ENCODE data around the gene PNN. TPM values are rescaled to one million over a fixed set of nuclear protein-coding genes. Genes with fewer than 3 reads are reported as not detected.

The PNN gene
- polyA plus RNA-seq (2012; ENCODE audit: insufficient read length, low read depth) = 31.9 TPM

DNA sequence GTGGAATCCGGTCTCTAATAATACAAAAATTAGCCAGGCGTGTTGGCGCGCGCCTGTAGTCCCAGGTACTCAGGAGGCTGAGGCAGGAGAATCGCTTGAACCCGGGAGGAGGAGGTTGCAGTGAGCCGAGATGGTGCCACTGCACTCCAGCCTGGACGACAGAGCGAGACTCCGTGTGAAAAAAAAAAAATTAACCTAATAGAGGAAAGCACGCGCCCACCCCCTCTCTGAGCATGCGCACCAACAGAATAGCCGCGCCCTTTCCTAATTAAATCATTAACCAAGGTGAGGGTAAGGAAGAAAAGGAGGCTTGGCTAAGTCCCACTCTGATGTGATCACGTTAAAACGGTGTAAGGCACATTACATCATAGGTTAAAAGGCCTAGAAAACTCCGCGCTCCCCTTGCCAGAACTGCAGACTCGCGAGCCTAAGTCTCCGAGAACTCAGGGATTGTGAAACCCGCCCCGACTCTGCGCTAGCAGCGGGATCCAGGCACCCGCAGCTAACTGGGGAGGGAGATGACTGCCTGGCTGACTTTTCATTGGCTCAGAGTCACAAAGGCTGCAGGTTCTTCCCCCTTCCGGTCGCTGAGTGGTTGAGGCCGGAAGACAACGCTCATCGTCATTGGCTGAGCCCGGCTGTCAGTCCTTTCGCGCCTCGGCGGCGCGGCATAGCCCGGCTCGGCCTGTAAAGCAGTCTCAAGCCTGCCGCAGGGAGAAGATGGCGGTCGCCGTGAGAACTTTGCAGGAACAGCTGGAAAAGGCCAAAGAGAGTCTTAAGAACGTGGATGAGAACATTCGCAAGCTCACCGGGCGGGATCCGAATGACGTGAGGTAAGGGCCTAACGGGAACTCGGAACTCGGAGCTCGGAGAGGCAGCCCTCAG lies at the start of gene PNN:
PNN (plus strand) TSS at position 695 of the 885 bp plus-strand sequence; CDS start at position 721, 26 bp downstream.
- TF ChIP-seq POLR2AphosphoS5 (IDR thresholded peaks at IDR 0.05; ENCODE audit: low read depth, low read length) = peak; percentile 78
- TF ChIP-seq FOXP2 (optimal IDR thresholded peaks at IDR 0.05; ENCODE audit: borderline replicate concordance, extremely low read depth, extremely low read length, insufficient read depth) = peak; percentile 40
- TF ChIP-seq TAF1 (IDR thresholded peaks at IDR 0.05; ENCODE audit: borderline replicate concordance, insufficient read depth, low read length) = peak; percentile 92; the same call in 1 of the 2 replicates
- peak; percentile 17; the same call in 1 of the 2 replicates for TF ChIP-seq SIN3A (IDR thresholded peaks at IDR 0.05; ENCODE audit: borderline replicate concordance, insufficient read depth, low read length)
- TF ChIP-seq REST (IDR thresholded peaks at IDR 0.05; ENCODE audit: insufficient read depth in 1 of 2, low read depth in 2 of 2, low read length in 2 of 2) = no peak

- TF ChIP-seq TAF1 (IDR thresholded peaks at IDR 0.05; ENCODE audit: borderline replicate concordance, insufficient read depth, low read length) = no peak
- TF ChIP-seq FOXP2 (optimal IDR thresholded peaks at IDR 0.05; ENCODE audit: borderline replicate concordance, extremely low read depth, extremely low read length, insufficient read depth) = no peak
- no peak for TF ChIP-seq REST (IDR thresholded peaks at IDR 0.05; ENCODE audit: insufficient read depth in 1 of 2, low read depth in 2 of 2, low read length in 2 of 2)
- no peak for TF ChIP-seq POLR2AphosphoS5 (IDR thresholded peaks at IDR 0.05; ENCODE audit: low read depth, low read length)
- TF ChIP-seq SIN3A (IDR thresholded peaks at IDR 0.05; ENCODE audit: borderline replicate concordance, insufficient read depth, low read length) = no peak
Observed at GRCh38 chr14:39138440-39138839, 36.6 kb upstream of the PNN start.

DNA sequence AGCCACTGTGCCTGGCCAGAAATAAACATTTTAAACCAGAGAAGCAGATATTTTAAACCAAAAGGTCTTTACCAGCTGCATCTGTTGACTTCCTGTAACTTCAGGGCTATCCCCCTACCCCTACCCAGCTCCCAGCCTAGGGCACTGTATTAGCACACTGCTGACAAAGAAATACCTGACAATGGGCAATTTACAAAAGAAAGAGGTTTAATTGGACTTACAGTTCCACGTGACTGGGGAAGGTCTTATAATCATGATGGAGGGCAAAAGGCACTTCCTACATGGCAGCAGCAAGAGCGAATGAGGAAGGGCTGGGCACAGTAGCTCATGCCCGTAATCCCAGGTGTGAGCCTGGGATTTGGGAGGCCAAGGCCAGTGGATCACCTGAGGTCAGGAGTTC lies 34.9 kb upstream of the PNN start:
- no peak for TF ChIP-seq TAF1 (IDR thresholded peaks at IDR 0.05; ENCODE audit: borderline replicate concordance, insufficient read depth, low read length)
- TF ChIP-seq REST (IDR thresholded peaks at IDR 0.05; ENCODE audit: insufficient read depth in 1 of 2, low read depth in 2 of 2, low read length in 2 of 2) = no peak
- no peak for TF ChIP-seq SIN3A (IDR thresholded peaks at IDR 0.05; ENCODE audit: borderline replicate concordance, insufficient read depth, low read length)
- no peak for TF ChIP-seq POLR2AphosphoS5 (IDR thresholded peaks at IDR 0.05; ENCODE audit: low read depth, low read length)

DNA sequence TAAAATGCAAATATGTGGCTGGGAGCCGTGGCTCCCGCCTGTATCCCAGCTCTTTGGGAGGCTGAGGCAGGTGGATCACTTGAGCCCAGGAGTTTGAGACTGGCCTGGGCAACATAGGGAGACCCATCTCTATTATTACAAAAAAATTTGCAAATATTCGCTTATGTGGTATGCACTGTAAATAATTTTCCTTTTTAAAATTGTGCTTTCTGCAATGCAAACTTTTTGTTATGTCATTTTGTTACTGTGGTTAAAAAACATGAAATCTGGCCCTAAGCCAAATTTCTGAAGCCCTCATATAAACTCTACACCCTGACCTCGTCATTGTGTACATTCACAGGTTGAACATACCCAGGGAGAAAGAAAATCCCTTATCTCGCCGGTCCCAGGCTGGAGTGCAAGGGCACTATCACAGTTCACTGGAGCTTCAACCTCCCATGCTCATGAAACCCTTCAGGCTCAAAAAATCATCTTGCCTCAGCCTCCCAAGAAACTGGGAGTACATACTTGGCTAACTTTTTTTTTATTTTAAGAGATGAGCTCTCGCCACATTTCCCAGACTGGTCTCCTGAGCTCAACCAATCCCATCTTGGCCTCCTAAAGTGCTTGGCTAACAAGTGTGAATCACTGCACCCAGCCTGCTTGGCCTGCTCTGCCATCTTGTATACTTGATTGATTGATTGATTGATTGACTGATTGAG lies 29.6 kb upstream of the PNN start:
- TF ChIP-seq SIN3A (IDR thresholded peaks at IDR 0.05; ENCODE audit: borderline replicate concordance, insufficient read depth, low read length) (no peak), POLR2AphosphoS5 (IDR thresholded peaks at IDR 0.05; ENCODE audit: low read depth, low read length) (no peak), TAF1 (IDR thresholded peaks at IDR 0.05; ENCODE audit: borderline replicate concordance, insufficient read depth, low read length) (no peak), FOXP2 (optimal IDR thresholded peaks at IDR 0.05; ENCODE audit: borderline replicate concordance, extremely low read depth, extremely low read length, insufficient read depth) (no peak), REST (IDR thresholded peaks at IDR 0.05; ENCODE audit: insufficient read depth in 1 of 2, low read depth in 2 of 2, low read length in 2 of 2) (no peak)

Data from PFSK-1 (cell line).